Measurements from ENCODE around the gene HNRNPLL.
A peak's percentile ranks its signal among the peaks of the same experiment; 100 is the strongest.
"Not testable (repeated sequence)": the region's sequence is repeated elsewhere in the genome, so short reads cannot be mapped to it uniquely, and the experiment has no call there.

Gene HNRNPLL

DNA sequence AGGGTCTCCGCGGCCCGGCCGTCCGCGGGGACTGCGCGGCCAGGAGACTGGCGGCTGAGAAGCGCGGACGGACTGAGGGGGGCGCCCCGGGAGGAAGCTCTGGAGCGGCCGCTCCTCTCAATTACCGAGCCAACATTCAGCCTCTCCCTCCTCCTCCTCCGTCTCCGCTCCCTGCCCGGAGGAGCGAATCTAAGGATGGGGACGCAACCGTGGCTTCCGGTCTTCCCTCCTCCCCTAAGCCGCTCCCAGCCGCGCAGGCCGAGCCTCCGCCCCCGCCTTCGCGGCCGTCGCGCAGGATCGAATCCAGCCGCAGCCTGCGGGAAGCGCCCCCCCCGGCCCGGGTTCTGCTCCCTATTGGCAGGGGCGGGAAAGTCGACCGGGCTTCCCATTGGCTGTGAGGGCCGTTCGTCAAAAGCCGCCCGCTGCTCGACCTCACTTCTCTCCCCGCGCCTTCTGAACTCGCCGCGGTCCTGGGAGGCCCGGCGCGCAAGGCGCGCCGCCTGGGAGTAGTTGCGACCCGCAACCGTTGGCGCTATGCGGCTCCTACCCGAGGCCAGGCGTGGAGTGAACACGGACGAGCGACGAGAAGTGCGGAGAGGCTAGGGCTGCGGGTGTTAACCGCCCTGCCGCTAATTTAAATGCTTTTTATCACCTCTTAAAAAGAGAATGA, at the start of gene HNRNPLL:
HNRNPLL (minus strand) TSS at position 197 of the 670 bp plus-strand sequence. CDS start 302 bp downstream, outside the sequence.
- peak; percentile 94 for DNase-seq

DNA sequence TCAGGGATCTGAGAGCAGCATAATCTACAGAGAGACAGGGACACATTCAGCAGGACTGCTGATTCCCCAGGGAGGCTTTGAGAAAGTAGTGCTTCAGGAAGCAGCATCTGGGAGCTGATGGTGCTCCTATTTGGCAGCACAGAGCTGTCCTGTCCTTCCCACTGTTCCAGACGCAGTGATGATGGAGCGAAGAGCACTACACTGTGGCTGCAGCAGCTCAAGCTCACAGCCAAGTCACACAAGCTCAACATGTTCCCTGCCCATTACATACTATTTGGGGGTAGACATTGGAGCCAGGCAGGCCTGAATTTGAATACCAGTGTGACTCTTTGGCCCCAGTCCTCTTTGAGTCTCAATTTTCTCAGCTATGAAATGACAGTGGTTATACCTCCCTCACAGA, 48.0 kb upstream of the HNRNPLL start:
- no peak for DNase-seq

- DNase-seq = no peak
Observed at GRCh38 chr2:38650012-38650411, 47.3 kb upstream of the HNRNPLL start.

- DNase-seq = no peak
Observed at GRCh38 chr2:38649176-38649728, 46.5 kb upstream of the HNRNPLL start.

DNA sequence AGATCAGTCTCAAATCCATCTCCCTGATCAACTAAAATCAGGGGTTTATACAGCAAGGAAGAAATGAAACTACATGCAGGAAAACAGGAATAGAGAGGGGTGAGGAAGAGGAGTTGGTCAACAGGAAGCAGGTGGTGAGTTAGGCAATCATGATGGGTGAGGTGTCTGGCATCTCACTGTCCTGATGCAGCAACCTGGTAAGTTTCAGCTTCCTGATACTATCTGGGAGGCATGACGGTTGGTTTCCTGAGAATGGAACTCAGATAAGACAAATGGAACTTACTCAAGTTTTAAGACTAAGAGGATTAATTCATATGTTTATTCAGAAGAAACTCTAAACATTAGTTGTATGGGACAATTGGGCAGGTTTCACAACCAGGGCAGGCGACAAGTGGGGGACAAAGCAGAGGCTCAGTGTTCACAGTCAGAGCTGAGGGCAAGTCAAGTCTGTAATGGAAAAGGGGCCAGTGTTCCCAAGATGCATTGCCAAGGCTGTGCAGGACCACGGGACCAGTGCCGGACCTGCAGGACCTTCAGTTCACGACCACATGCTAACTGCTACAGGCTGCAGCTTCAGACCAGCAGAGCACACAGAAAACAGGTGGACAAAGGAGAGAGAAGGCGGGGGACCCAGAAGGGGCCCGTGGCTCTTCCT, 45.5 kb upstream of the HNRNPLL start:
- no peak for DNase-seq

GRCh38 chr2:38643683-38644511, 41.2 kb upstream of the HNRNPLL start:
- DNase-seq = peak; percentile 58

- no peak for DNase-seq
Observed at GRCh38 chr2:38643021-38643671, 40.4 kb upstream of the HNRNPLL start.

DNA sequence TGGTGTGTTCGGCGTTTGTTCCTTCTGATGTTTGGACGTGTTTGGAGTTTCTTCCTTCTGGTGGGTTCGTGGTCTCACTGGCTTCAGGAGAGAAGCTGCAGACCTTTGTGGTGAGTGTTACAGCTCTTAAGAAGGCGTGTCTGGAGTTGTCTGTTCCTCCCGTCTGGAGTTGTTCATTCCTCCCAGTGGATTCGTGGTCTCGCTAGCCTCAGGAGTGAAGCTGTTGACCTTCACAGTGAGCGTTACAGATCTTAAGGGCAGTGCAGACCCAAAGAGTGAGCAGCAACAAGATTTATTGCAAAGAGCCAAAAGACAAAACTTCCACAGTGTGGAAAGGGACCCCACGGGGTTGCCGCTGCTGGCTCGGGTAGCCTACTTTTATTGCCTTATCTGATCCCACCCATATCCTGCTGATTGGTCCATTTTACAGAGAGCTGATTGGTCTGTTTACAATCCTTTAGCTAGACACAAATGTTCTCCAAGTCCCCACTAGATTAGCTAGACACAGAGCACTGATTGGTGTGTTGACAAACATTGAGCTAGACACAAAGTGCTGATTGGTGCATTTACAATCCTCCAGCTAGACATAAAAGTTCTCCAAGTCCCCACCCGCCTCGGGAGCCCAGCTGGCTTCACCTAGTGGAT, 39.8 kb upstream of the HNRNPLL start:
- not testable (repeated sequence) for DNase-seq

GRCh38 chr2:38636069-38636468, 33.3 kb upstream of the HNRNPLL start:
- no peak for DNase-seq

GRCh38 chr2:38635139-38635538, 32.4 kb upstream of the HNRNPLL start:
- DNase-seq = no peak

GRCh38 chr2:38634684-38635083, 32.0 kb upstream of the HNRNPLL start:
- DNase-seq = no peak

DNA sequence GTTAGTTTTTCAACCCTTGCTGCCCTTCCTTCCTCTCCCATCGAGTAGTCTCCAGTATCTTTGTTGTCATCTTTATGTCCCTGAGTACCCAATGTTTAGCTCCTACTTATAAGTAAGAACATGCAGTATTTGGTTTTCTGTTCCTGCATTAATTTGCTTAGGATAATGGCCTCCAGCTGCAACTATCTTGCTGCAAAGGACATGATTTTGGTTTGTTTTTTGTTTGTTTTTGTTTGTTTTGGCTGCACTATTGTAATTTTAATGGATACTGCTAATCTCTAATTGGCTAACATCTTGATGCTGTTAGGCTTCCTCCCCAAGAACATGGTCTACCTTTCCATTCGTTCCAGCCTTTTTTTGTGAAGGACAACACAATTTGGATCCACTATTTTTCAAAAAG, 31.2 kb upstream of the HNRNPLL start:
- DNase-seq = no peak

GRCh38 chr2:38632980-38633379, 30.3 kb upstream of the HNRNPLL start:
- DNase-seq = no peak

DNA sequence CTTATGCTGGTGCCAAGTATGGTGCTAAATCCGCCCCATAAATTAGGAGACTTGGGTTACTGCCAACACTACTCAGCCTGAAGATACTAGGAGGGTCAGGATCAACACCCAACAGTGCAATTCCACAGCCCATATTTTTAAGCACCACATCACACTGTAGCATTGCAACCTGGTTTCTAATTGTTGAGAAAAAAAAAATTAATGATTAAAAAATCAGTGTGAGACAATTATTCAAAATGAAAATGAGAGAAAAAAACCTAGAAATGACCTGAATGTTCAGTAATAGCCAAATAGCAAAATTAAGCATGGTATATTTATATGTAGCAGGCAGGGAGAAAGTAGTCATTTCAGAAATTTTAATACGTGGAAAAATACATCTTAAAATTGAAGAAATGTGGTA, 29.2 kb upstream of the HNRNPLL start:
- no peak for DNase-seq

DNA sequence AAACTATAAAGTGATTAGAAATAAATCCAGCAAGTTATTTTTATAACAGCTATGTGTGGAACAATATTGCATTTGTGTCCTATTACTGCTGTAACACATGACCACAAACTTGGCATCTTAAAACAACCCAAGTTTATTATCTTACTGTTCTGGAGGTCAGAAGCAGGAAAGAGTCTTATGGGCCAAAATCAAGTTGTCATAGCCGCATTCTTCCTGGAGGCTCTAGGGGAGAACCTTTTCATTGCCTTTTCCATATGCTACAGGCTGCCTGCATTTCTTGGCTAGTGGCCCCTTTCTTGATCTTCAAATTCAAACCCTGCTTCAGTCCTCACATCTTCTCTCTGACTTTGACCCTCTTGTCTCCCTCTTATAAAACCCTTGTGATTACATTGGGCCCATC, 27.0 kb upstream of the HNRNPLL start:
- no peak for DNase-seq

DNA sequence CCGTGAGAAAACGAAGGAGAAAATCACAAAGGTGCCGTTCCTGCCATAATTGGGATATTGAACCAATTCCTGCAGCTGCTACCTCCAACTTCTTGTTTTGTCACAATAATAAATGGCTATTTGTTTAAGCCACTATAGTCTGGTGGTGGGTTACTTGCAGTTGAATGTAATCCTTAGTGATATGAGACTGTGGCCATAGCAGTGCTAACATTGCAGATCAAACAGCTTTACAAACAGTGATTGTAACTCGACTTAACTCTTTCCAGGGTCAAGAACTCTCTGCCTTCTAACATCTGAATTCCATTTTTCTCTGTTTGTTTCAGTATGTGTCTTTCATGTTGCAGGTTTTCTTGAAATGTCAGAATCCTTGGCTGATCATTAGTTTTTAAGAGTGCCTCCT, 24.7 kb upstream of the HNRNPLL start:
- DNase-seq = no peak

GRCh38 chr2:38626326-38627035, 23.8 kb upstream of the HNRNPLL start:
- DNase-seq = peak; percentile 73

DNA sequence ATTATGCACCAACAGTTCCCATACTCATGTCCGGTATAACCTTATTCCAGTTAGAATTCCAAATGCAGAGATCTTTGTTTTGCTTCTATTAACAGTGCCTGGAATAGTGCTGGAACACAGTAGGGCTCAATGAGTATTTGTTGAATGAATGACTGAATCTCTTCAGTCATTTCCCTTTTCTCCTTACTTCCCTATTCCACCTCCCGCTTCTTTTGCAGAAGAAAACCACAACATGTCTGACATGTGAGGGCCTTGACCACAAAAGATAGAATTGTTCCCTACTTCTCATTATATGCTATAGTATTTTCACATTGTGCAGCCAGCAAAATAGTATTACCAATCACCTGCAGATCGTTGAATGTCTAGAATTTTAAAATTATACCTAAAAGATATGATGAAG, 19.5 kb upstream of the HNRNPLL start:
- DNase-seq = no peak

- no peak for DNase-seq
Observed at GRCh38 chr2:38621018-38621417, 18.3 kb upstream of the HNRNPLL start.

DNA sequence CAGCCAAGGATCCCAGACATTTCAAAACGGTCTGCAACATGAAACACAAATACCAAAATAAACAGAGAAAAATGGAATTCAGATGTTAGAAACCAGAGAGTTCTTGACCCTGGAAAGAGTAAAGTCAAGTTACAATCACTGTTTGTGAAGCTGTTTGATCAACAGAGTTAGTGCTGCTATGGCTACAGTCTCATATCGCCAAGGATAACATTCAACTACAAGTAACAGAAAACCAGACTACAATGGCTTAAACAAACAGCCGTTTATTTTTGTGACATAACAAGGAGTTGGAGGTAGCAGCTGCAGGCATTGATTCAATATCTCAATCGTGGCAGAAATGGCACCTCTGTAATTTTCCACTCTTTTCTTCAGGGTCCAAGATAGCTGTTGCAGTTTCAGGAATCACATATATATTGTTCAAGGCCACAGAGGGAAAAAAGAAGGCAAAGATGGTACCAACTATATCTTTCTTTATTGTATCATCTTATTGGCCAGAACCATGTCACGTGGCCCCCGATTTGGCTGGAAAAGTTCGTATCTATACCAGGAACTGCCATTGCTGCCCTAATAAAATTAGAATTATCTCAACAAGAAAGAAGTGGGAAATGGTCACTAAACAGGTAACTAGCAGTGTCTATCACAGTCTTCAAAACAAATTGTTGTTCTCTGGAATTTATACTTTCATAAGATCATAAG, 17.7 kb upstream of the HNRNPLL start:
- DNase-seq = no peak

Data from CD4-positive, alpha-beta T cell treated with Interleukin-10 for 1 hour (primary cell).